Muscle layer of duodenum (tissue), 2 donors: ENCODE measurements around the gene ANXA5.
"Not testable (repeated sequence)": the region's sequence is repeated elsewhere in the genome, so short reads cannot be mapped to it uniquely, and the experiment has no call there.

Experiments used
- H3K27ac ChIP-seq: one replicate; pipeline ENCODE4 v1.7.0; 2013; ENCODE audit warnings: mild to moderate bottlenecking, low read length
- H3K27me3 ChIP-seq: one replicate; pipeline ENCODE4 v1.7.0; 2013; ENCODE audit warnings: low read depth, mild to moderate bottlenecking, control low read depth, low read length
- H3K36me3 ChIP-seq, 2 donors: one replicate each; pipeline ENCODE4 v1.7.0; 2013; ENCODE audit warnings: low read length in 2 of 2, control low read depth in 1 of 2, mild to moderate bottlenecking in 1 of 2; ENCODE audit not compliant: insufficient read depth in 2 of 2, control insufficient read depth in 1 of 2
- H3K4me1 ChIP-seq, 2 donors: one replicate each; pipeline ENCODE4 v1.7.0; 2013; ENCODE audit warnings: low read length in 2 of 2, mild to moderate bottlenecking in 2 of 2, control low read depth in 1 of 2, moderate library complexity in 1 of 2; ENCODE audit not compliant: insufficient read depth in 2 of 2, control insufficient read depth in 1 of 2
- H3K4me3 ChIP-seq, 2 donors: one replicate each; pipeline ENCODE4 v1.7.0; 2013; ENCODE audit warnings: low read length in 2 of 2, low read depth in 1 of 2, mild to moderate bottlenecking in 1 of 2
- H3K9me3 ChIP-seq, 2 donors: one replicate each; pipeline ENCODE4 v1.7.0; 2013; ENCODE audit warnings: low read length in 2 of 2, control low read depth in 1 of 2, mild to moderate bottlenecking in 1 of 2; ENCODE audit not compliant: control insufficient read depth in 1 of 2
- donor health status: healthy.

ANXA5 gene

DNA sequence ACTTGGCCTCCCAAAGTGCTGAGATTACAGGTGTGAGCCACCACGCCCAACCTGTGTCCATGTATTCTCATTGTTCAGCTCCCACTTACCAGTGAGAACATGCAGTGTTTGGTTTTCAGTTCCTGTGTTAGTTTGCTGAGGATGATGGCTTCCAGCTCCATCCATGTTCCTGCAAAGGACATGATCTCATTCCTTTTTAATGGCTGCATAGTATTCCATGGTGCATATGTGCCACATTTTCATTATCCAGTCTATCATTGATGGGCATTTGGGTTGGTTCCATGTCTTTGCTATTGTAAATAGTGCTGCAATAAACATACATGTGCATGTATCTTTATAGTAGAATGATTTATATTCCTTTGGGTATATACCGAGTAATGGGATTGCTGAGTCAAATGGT lies 33.0 kb upstream of the ANXA5 start:
- H3K36me3 ChIP-seq, H3K27ac ChIP-seq, H3K27me3 ChIP-seq, H3K4me1 ChIP-seq, H3K4me3 ChIP-seq, H3K9me3 ChIP-seq: not testable (repeated sequence)

DNA sequence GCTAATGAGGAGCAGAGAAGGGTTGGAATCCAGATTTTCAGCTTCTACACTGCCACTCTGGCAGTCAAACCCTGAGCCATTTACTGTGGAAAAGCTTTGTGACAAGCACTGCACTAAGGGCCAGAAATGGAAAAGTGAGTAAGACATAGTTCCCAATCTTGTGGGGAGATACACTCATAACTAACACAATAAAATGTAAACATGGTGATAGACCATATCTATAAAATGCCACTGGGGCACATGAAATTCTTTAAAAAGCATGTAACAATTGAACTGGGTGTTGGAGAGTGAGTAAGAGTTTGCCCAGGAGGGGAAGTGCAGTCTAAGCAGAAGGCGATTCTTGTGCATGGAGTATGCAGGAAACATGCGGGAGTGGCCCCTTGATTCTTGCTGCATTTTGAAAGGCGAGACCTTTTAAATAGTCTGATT lies 32.0 kb upstream of the ANXA5 start:
- Histone ChIP-seq H3K27ac (no peak overlapping the region), H3K36me3 (no peaks in the 10 kb centered on the region), H3K9me3 (no peaks in the 10 kb centered on the region), H3K4me3 (no peak overlapping the region), H3K27me3 (no peaks in the 10 kb centered on the region), H3K4me1 (no peaks in the 10 kb centered on the region)

DNA sequence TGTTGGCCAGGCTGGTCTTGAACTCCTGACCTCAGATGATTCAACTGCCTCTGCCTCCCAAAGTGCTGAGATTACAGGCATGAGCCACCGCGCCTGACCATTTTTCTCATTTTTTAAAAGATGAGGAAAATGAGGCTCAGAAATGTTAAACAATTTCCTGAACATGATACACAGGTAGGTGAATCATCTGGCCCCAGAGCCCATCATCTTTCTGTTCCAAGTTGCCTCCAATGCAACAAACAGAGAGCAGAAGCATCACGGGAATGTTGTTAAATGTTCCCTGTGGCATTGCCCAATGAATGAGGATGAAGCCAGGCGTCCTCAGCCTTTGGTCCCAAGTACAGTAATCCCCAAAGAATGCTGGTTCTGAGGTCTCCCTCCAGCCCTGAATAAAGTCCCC lies 31.3 kb upstream of the ANXA5 start:
- H3K4me1 ChIP-seq, result no peaks in the 10 kb centered on the region

DNA sequence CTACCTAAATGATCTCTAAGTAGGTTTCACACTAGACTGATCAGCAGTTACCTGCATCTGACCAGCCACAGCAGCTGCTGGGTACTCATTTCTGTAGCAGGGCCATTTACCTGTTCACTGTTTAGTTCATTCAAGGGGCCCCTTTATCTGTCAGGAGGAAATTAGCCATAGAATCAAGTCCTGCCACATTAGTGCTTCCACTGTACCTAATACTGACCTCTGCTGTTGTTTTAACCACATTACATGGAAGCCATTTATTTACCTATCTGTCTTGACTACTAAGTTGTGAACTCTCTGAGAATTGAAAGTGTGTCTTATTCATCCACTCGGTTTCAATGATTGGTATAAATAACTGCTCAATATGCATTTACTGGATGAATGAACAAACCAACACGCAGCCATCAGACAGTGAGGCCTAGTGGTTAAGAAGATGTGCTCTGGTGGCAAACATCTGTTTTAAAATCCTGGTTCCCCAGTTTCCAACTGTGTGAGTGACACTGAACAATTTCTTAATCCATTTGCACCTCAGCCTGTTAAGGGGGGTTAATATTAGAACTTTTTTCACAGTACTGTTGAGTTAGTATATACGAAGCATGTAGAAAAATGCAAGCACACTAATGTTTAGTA lies 30.0 kb upstream of the ANXA5 start:
- Histone ChIP-seq H3K36me3 (no peaks in the 10 kb centered on the region), H3K27me3 (no peaks in the 10 kb centered on the region), H3K4me1 (no peaks in the 10 kb centered on the region), H3K9me3 (no peaks in the 10 kb centered on the region), H3K27ac (no peak overlapping the region), H3K4me3 (no peak overlapping the region)

More for the DNA sequence above, 31.3 kb upstream of the ANXA5 start:
- no peaks in the 10 kb centered on the region for H3K9me3 ChIP-seq
- H3K36me3 ChIP-seq, result no peaks in the 10 kb centered on the region
- H3K27me3 ChIP-seq, result no peaks in the 10 kb centered on the region
- H3K4me3 ChIP-seq, result no peak overlapping the region
- no peak overlapping the region for H3K27ac ChIP-seq

DNA sequence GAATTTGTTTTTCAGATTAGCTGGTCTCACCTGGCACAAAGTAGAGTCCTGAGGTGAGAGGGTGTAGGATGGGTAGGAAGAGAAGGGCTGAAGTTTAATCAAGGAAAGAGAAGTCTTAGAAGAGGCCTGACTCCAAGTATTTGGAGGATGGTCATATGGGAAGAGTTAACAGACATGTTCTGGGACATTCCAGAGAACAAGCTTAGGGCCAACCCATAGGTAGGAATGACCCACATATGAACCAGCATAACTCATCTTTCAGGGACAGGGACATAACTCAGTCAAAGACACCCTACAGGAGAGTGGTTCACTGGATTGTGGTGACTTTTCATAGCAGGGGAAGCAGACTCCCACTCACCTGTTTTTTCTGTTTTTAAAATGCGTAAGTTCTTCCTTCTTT lies 27.9 kb upstream of the ANXA5 start:
- Histone ChIP-seq H3K27ac (no peak overlapping the region), H3K36me3 (no peaks in the 10 kb centered on the region), H3K4me1 (no peaks in the 10 kb centered on the region), H3K9me3 (no peaks in the 10 kb centered on the region), H3K27me3 (no peaks in the 10 kb centered on the region), H3K4me3 (no peak overlapping the region)

DNA sequence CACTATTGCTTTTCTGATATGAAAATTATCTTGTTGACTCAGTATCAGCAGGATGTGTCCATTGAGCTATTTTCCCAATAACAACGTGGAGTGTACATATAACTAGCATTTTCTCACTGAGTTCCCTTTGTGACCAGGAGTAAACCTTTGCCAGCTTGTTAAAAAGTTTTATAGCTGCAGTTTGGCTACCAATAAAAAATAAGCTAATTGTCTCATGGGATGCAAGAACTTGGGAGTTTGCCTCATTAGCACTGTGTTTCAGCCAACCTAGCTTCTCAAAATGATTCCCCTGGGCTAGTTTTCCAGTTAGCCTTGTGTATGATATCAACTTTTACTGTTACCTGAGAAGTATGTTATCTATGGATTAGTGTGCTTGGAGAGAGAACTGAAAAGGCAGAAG lies 24.9 kb upstream of the ANXA5 start:
- no peak overlapping the region for H3K4me3 ChIP-seq
- H3K4me1 ChIP-seq, result no peaks in the 10 kb centered on the region
- H3K9me3 ChIP-seq, result no peaks in the 10 kb centered on the region
- H3K27ac ChIP-seq, result no peak overlapping the region
- no peaks in the 10 kb centered on the region for H3K36me3 ChIP-seq
- no peaks in the 10 kb centered on the region for H3K27me3 ChIP-seq

DNA sequence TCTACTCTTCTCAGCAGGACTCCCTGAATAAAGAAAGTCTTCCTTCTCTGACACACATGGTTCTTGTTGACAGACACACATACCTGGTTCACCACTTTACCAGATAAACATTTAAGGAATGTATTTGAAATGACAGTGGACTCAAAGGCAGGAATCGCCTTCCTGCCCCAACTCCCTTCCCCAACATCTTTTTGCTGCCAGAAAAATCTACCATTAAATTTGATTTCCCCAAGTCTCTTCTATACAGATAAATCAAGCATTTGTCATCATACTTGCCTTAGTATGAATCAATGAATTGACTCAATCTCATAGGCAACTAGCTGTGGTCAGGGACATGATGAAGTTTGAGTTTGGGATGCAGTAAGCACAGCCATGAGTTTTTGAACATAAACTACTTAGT lies 23.3 kb upstream of the ANXA5 start:
- Histone ChIP-seq H3K4me1 (no peaks in the 10 kb centered on the region), H3K27me3 (no peaks in the 10 kb centered on the region), H3K27ac (no peak overlapping the region), H3K9me3 (no peaks in the 10 kb centered on the region), H3K36me3 (no peaks in the 10 kb centered on the region), H3K4me3 (no peak overlapping the region)

DNA sequence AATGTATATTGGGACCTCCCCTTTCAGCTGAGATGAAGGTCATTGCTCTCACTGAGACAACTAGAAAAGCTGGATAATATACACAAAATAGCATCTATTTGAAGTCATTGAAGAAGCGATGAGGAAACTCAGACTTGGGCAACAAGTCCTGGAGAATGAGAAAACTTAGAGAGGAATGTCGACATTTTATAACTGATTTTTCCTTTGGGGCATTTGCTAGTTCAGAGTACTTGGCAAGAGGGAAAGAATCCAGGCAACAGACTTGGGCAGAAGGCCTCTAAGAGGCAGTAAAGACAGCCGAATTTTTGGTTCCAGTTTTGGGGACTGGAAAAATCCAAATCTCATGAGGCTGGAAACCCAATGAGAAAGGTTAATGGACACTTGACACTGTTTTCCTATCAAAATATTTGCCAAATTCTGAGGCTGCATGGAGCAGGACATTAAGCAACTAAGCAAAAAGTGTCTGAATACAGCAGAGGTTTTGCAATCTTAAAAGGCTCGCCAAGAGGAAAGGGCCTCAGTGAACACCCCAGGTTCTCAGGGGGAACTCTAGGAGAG lies 21.0 kb upstream of the ANXA5 start:
- H3K27ac ChIP-seq, result no peak overlapping the region
- H3K4me1 ChIP-seq, result no peaks in the 10 kb centered on the region
- H3K27me3 ChIP-seq, result no peaks in the 10 kb centered on the region
- H3K4me3 ChIP-seq, result no peak overlapping the region
- H3K9me3 ChIP-seq, result no peaks in the 10 kb centered on the region
- H3K36me3 ChIP-seq, result no peaks in the 10 kb centered on the region

DNA sequence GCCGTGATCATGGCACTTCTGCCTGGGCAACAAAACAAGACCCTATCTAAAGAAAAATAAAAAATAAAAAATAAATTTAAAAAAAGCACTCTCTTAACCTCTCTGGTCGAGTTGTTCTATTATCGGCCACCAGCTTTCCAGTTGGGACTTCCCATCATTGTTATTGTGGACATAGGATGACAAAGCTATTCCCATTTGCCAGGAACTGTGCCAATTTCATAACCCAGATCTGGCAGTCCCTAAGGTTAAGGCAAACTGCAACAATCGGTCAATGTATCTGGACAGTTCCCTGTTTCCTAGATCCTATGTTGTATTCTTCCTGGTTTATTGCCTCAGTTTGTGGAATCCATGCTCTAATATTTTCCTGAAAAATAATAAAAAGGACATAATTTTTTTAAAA lies 17.8 kb upstream of the ANXA5 start:
- H3K9me3 ChIP-seq, result no peaks in the 10 kb centered on the region
- no peak overlapping the region for H3K27ac ChIP-seq
- H3K27me3 ChIP-seq, result no peaks in the 10 kb centered on the region
- H3K4me3 ChIP-seq, result no peak overlapping the region
- H3K36me3 ChIP-seq, result no peaks in the 10 kb centered on the region
- H3K4me1 ChIP-seq, result no peaks in the 10 kb centered on the region

DNA sequence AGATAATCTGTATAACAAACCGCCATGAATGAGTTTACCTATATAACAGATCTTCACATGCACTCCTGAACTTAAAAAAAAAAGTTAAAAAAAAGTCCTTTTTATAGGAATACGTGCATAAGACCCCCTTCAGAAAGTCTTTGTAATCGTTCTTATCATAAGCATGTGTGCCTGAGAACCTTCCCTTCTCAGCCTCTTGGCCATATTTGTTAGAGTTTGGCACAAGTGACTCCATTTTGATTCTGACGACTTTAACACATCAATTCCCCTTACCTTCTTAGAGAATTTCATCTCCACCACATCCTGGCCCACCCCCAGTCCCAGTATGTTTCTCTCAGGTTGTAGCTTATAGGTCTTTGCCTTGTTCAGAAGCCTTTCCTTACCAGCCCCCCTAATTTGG lies 16.0 kb upstream of the ANXA5 start:
- Histone ChIP-seq H3K4me3 (no peak overlapping the region), H3K27me3 (no peaks in the 10 kb centered on the region), H3K27ac (no peak overlapping the region), H3K36me3 (no peaks in the 10 kb centered on the region), H3K4me1 (no peaks in the 10 kb centered on the region), H3K9me3 (no peaks in the 10 kb centered on the region)

DNA sequence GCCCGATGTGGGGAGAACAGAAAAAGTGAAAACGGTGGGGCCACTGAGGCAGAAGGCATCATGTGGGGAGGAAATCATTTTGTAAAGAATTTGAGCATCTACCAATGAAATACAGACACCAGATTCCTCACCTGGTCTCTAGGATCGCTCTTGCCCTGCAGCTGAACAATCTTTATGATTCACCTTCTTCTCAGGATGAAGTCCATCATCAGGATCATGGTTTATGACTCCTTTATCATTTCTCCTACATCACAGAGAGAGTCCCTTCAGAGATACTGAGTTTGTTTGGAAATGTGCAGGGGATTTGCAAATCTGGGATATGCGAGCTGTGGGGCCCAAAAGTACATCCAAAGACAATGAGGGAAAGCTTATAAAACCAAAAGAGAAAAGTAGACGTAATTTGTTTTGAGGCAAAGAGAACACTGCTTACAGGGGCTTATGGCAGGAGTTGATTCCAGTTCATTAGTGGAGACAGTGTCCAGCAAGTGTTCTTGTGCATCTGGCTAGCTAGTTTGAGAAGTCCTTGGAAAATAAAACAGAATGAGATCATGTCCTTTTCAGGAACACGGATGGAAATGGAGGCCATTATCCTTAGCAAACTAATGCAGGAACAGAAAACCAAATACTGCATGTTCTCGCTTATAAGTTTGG lies 15.3 kb upstream of the ANXA5 start:
- H3K27ac ChIP-seq, result peak overlapping the region; percentile 68
- no peaks in the 10 kb centered on the region for H3K9me3 ChIP-seq
- no peaks in the 10 kb centered on the region for H3K27me3 ChIP-seq
- no peaks in the 10 kb centered on the region for H3K4me1 ChIP-seq
- H3K36me3 ChIP-seq, result no peaks in the 10 kb centered on the region
- H3K4me3 ChIP-seq, result peak overlapping the region; percentile 27 to 31
